ENCODE measurements around the gene KSR1.

The KSR1 gene

GRCh38 chr17:27575096-27575911 lies 119.1 kb downstream of the KSR1 start:
- DNase-seq: no peak

DNA sequence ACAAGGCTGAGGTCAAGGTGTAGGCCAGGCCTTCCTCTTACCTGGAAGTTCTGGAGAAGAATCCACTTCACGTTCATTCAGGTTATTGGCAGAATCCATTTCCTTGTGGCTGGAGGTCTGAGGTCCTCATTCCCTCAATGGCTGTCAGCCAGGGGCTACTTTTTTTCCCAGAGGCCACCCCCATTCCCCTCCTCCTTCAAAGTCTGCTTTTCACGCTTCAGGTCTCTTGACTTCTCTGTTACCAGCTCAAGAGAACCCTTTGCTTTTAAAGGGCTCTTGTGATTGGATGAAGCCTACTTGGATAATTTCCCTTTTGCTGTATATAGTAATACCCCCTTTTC lies 119.6 kb downstream of the KSR1 start:
- DNase-seq: no peak

DNA sequence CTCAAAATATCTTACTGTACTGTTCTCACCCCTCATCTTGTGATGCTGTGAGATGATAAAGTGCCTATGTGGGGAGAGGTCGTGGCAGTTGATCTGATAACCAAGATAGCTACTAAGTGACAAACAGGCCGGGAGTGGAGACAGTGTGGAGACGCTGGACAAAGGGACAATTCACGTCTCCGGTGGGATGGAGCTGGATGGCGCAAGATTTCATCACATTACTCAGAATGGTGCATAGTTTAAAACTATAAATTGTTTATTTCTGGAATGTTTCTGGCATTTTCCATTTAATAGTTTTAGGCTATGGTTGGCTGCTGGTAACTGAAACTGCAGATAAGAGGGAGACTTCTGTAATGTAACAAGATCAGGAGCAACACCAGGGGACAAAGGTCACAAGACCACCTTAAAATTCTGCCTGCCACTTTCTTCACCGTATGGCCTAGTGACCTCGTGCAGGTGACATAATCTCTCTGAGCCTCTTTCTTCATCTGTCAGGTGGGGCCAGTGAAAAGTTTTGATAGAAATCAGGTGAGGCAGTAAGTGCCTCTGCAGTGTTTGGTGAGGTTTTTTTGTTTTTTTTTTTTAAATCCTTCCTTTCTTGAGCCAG lies 120.3 kb downstream of the KSR1 start:
- peak; percentile 35 for DNase-seq

GRCh38 chr17:27577121-27577761 lies 121.0 kb downstream of the KSR1 start:
- DNase-seq: peak; percentile 86

DNA sequence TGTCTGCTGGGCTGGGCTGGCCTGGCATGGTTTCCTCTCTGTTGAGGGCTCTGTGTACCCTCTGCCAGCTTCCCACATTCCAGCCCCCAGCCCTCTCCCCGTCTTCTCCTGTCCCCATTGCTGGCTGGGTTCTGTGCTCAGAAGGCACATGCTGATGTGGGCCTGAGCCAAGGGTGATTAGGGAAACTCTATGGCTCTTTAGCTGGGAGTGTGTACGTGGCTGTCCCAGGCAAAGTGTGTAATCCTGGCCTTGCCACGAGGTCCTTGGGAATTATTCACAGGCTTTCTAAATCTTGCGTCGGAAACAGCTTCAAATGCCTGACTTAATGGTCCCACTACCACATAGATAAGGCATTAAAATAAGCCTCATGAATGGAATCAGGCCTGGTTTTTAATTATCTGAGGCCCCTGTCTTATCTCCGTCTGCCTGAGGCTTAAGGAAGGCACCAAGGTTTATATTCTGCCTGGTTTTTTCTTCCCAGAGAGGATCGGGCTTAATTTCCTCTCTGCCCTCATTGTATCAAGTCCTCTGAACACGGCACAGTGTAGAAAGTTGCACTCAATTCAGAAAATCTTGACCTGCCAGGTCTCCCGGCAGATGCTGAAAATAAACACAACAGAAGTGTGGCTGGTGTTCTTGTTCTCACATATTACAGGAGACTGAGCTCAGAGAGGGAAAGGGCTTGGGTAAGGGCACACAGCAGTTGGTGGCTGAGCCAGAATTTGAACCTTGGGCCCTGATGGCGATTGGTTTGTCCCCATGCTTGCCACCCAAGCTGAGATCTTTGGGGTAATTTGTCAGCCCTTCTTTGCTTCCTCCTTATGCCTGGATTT lies 121.9 kb downstream of the KSR1 start:
- DNase-seq: peak; percentile 69

DNA sequence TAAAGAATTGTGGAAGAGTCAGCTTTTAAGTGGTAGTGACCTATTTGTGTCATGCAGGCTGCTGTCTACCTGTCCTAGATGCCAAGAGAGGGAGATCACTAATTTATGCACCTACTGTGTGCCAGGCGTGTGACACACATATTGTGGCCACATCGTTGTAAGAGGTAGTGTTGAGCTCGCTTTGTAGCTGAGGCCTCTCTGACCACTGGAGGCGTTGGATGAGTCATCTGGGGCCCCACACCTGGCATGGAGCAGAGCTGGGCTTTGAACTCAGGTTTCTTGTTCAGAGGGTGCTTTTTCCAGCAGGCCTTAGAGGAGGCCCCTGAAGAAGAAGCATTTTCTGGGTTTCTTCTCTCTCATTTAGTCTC lies 122.5 kb downstream of the KSR1 start:
- DNase-seq: peak; percentile 37

DNA sequence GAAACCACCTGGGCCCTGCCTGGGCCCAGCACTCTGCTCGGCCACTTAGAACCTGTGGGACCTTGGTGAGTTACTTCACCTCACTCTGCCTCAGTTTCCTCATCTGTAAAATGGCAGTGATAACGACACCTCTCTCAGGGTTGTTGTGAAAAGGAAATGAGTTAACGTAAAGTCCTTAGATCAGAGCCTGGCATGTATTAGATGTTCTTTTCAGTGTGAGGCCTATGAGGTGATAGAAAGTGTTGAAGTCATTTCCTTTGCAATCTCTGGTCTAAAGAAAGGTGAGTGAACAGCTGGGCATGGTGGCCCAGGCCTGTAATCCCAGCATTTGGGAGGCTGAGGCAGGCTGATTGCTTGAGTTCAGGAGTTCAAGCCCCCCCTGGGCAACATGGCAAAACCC lies 123.1 kb downstream of the KSR1 start:
- no peak for DNase-seq

- no peak for DNase-seq
Measured at GRCh38 chr17:27579897-27580321, 123.7 kb downstream of the KSR1 start.

GRCh38 chr17:27581016-27581415 lies 124.8 kb downstream of the KSR1 start:
- DNase-seq: no peak

GRCh38 chr17:27582696-27583095 lies 126.4 kb downstream of the KSR1 start:
- DNase-seq: no peak

DNA sequence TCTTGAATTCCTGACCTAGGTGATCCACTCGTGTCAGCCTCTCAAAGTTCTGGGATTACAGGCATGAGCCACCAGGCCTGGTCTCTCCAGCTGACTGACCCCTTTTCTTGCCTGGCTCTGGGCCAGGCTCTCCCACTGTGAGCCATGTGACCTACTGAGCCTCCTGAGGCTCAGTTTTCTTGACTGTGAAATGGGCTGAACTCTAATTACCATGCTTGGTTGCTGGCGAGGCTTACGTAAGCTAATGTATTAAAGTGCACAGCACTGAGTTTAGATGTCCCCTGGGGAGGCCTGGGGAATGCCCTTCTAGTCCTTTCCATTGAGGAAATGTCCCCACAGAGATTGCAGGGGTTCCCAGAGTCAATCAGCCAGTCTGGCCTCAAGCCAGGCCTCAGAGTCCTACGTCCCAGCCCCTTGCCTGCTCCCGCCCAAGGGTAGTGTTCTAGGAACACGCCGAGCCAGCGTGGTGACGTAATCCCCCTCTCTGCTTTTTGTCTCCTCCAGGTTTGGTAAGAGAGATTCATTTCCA lies 129.0 kb downstream of the KSR1 start:
- DNase-seq: no peak

DNA sequence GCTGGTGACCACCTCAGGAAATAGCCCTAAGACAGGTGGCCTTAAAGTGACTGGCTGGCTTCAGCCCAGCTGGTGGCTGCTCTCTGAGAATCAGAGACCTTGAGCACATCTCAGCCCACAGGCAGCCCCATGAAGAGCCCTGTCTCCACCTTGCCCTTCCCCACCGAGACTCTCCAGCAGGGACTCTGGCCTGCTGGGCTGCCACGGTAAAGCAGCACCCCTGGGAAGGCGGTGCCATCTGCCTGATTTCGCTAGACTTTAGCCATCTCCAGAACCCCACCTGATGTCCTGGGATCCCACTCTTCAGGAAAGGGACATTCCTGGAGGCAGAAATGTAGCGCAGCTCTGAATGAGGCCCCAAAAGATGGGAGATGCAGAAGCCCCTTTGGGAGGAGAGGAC lies 129.5 kb downstream of the KSR1 start:
- no peak for DNase-seq

GRCh38 chr17:27586203-27586721 lies 130.0 kb downstream of the KSR1 start:
- DNase-seq: peak; percentile 96

- no peak for DNase-seq
Measured at GRCh38 chr17:27588354-27588753, 132.1 kb downstream of the KSR1 start.

DNA sequence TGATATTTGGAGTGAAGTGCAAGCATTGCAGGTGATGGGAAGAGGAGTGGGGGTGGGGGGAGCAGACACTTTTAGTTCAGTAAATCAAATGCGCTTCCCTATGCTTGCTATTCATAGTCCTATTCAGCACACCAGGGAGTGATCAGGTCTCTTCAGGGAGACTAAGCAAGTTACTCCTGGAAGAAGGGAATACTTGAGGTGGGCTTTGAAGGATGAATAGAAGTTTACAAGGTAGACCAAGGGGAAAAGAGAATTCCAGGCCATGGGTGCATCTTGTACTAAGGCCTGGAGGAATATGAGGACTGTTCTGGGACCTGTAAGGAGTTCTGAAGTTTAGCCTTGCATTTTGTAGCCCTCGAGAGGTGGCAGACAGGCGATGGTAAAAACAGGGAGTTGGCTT lies 134.6 kb downstream of the KSR1 start:
- no peak for DNase-seq

GRCh38 chr17:27591986-27592385 lies 135.7 kb downstream of the KSR1 start:
- no peak for DNase-seq

DNA sequence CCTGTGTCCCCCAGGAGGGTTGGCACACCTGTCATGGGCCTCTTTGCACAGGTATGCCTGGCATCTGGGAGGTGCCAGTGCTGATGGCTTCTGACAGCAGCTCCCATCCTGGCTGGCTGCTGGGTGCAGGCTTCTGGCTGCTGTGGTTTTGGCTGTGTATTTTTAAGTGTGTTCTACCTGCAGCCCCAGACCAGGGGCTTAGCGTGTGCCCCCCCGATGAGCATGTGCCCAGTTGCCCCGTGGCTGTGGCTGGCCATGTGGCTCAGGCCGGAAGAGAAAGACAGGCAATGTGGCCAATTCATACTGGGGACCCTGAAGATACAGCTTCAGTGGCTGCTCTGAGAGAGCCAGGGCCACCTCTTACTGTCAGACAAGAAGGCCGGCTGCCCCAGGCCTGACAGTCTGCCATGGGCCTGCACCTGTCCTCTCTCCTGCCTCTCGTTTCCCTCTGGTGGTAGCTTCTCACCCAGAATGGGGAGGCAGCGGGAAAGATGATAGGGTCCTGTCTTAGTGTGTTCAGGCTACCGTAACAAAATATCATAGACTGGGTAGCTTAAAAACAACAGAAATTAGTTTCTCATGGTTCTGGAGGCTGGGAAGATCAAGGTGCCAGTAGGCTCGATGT lies 137.1 kb downstream of the KSR1 start:
- no peak for DNase-seq

- DNase-seq: no peak
Measured at GRCh38 chr17:27593857-27594255, 137.6 kb downstream of the KSR1 start.

GRCh38 chr17:27595208-27595607 lies 139.0 kb downstream of the KSR1 start:
- no peak for DNase-seq

DNA sequence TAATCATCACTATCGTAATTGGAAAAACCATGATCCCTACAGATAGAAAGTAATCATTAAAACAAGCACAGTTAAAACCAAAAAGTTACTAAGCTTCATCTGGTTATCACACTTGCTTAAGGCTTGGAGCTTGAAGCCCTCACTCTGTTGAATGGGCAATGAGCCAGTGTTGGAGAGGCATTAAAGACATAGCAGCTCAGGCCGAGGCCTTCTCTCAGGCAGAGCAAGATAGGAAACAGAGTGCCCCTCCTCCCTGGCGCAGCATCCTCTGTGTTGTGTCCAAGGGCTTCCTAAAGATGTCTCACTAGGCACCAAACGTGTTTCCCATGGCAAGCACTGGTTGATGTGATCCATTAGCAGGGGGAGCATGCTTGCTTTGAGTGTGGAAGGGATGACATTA lies 139.8 kb downstream of the KSR1 start:
- DNase-seq: peak; percentile 26

DNA sequence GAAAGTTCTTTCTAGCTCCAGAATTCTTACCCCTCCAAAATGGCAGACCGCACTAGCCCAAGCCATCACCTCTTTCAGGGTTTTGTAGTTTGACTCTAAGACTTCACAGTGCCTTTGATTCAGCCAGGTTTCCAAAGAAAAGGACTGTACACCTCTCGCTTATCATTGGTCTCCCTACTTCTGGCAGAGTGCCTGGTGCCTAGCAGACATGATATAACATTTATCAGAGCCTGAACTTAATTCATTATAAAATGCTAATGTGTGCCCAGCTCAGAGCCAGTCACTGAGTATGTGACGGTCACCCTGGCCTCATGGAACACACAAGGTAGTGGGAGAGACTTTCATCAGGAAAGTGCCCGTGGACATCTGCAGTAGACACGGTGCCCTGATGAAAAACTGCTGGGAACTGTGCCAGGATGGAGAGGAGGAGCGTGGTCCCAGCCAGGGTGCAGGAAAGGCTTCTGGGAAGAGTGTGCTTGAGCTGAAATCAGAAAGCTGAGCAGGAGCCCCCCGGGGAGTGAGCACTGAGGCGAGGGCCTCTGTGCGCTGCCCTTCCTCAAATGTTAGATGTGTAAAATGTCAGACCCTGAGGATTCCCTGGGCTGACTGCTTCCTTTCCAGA lies 140.4 kb downstream of the KSR1 start:
- DNase-seq: no peak

DNA sequence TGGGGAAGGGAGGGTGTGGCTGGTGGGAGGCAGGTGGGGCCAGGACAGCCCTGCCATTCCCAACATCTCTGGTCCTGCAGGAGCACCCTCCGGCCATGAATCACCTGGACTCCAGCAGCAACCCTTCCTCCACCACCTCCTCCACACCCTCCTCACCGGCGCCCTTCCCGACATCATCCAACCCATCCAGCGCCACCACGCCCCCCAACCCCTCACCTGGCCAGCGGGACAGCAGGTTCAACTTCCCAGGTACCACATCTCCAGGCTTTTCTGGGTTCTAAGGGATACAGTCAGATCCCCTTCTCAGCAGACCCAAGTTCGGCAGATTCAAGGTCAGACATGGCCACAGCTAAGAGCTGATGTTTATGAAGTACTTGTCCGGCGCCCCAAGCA lies 140.9 kb downstream of the KSR1 start:
- DNase-seq: no peak

Measured in fibroblast of skin of abdomen (primary cell).